Mesendoderm (in vitro differentiated cells): ENCODE measurements around the gene MBOAT7.

Source experiments
- DNase-seq: peaks from one replicate; pipeline ENCODE4 v3.0.0; 2013
- H2AK5ac ChIP-seq: 2 replicates; pipeline ENCODE4 v1.6.1; 2013; ENCODE audit warnings: low read length, inconsistent platforms
- H2BK120ac ChIP-seq: 2 replicates; pipeline ENCODE4 v1.6.1; 2013; ENCODE audit warnings: low read depth, mild to moderate bottlenecking, low read length, moderate library complexity, mixed read lengths
- H2BK15ac ChIP-seq: replicated peaks from 2 replicates; pipeline ENCODE4 v1.6.1; 2013; ENCODE audit warnings: low read depth, mild to moderate bottlenecking, moderate library complexity
- H2BK5ac ChIP-seq: 2 replicates; pipeline ENCODE4 v1.6.1; 2013; ENCODE audit warnings: low read length, inconsistent platforms
- H3K18ac ChIP-seq: 2 replicates; pipeline ENCODE4 v1.6.1; 2013; ENCODE audit warnings: mild to moderate bottlenecking, low read length, mixed read lengths
- H3K23ac ChIP-seq: one replicate; pipeline ENCODE4 v1.6.1; 2013; ENCODE audit warnings: low read length
- H3K27ac ChIP-seq: 2 replicates; pipeline ENCODE4 v1.5.1; 2013; ENCODE audit warnings: low read depth, mild to moderate bottlenecking, inconsistent platforms, low read length, moderate library complexity
- H3K27me3 ChIP-seq: 2 replicates; pipeline ENCODE4 v1.6.1; 2013; ENCODE audit warnings: low read length, control low read depth, mild to moderate bottlenecking, inconsistent platforms; ENCODE audit not compliant: insufficient read depth, poor library complexity
- H3K36me3 ChIP-seq: 2 replicates; pipeline ENCODE4 v1.6.1; 2013; ENCODE audit warnings: low read length, inconsistent platforms; ENCODE audit not compliant: control insufficient read depth, insufficient read depth
- H3K4ac ChIP-seq: one replicate; pipeline ENCODE4 v1.6.1; 2013; ENCODE audit warnings: low read depth, mild to moderate bottlenecking, low read length, moderate library complexity
- H3K4me1 ChIP-seq: 2 replicates; pipeline ENCODE4 v1.6.1; 2013; ENCODE audit warnings: low read depth, low read length, inconsistent platforms; ENCODE audit not compliant: control insufficient read depth
- H3K4me2 ChIP-seq: 2 replicates; pipeline ENCODE4 v1.6.1; 2013; ENCODE audit warnings: low read length
- H3K4me3 ChIP-seq: 2 replicates; pipeline ENCODE4 v1.5.1; 2013; ENCODE audit warnings: mild to moderate bottlenecking, low read length
- H3K56ac ChIP-seq: one replicate; pipeline ENCODE4 v1.6.1; 2013; ENCODE audit warnings: low read length
- H3K79me1 ChIP-seq: 2 replicates; pipeline ENCODE4 v1.6.1; 2013; ENCODE audit warnings: low read length, inconsistent platforms
- H3K79me2 ChIP-seq: 2 replicates; pipeline ENCODE4 v1.6.1; 2013; ENCODE audit warnings: mild to moderate bottlenecking, low read length; ENCODE audit not compliant: control insufficient read depth, insufficient read depth
- H3K9ac ChIP-seq: 2 replicates; pipeline ENCODE4 v1.6.1; 2013; ENCODE audit warnings: low read length, inconsistent platforms
- H4K5ac ChIP-seq: one replicate; pipeline ENCODE4 v1.6.1; 2013; ENCODE audit warnings: low read length
- H4K8ac ChIP-seq: one replicate; pipeline ENCODE4 v1.6.1; 2013; ENCODE audit warnings: low read depth, mild to moderate bottlenecking, control low read depth, low read length, moderate library complexity
- WGBS: extraction: QIAGEN DNeasy Blood & Tissue Kit; methylation state at CpG from one replicate; pipeline ENCODE4 v1.1.7; 2013; ENCODE audit warnings: low lambda C conversion rate, missing lambda C conversion rate; ENCODE audit not compliant: insufficient coverage; ENCODE audit errors: extremely low coverage; 5-methylcytosine and 5-hydroxymethylcytosine counted together

The MBOAT7 gene

GRCh38 chr19:54162241-54162805 lies 27.1 kb downstream of the MBOAT7 start:
- Histone ChIP-seq H4K8ac (no peak overlapping the region), H3K4me3 (no peak overlapping the region), H2BK15ac (no peak overlapping the region), H3K9ac (no peak overlapping the region), H3K36me3 (no peaks in the 10 kb centered on the region), H3K79me1 (peaks cover 2% of the 10 kb centered on the region), H2BK5ac (no peak overlapping the region), H3K4me1 (peaks cover 3% of the 10 kb centered on the region), H3K18ac (no peak overlapping the region), H3K23ac (no peak overlapping the region), H4K5ac (no peak overlapping the region), H3K27ac (no peak overlapping the region), H3K27me3 (no peaks in the 10 kb centered on the region), H3K56ac (no peak overlapping the region), H3K4ac (no peak overlapping the region), H3K4me2 (peak overlapping the region; percentile 88), H2BK120ac (no peak overlapping the region), H2AK5ac (no peak overlapping the region), H3K79me2 (no peaks in the 10 kb centered on the region)
- no CpG with 5 or more reads among the region's 35 CpGs for WGBS
- DNase-seq = peak; percentile 85

DNA sequence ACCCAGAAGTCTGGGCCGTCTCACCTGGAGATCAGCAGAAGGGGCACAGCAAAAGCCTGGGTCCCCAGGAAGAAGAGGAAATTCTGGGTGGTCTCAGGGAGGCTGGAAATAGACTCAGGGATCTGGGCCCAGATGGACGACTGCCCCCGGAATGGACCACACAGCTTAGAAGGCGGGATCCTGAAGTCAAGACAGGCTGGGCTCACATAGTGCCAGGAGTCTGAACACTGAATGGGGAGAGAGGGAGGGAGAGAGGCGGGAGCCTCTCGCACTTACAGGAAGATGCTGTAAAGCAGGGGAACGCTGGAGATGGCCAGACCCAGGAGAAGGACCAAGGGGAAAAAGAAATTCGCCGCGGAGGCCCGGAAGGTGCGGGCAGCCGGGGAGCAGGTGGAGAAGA lies 28.5 kb downstream of the MBOAT7 start:
- H3K9ac ChIP-seq = peak overlapping the region; percentile 94
- no peak overlapping the region for H3K4ac ChIP-seq
- H3K79me2 ChIP-seq = no peaks in the 10 kb centered on the region
- H4K5ac ChIP-seq = no peak overlapping the region
- no peak overlapping the region for H2BK120ac ChIP-seq
- no peak overlapping the region for H3K4me3 ChIP-seq
- no peak overlapping the region for H4K8ac ChIP-seq
- peak overlapping the region; percentile 96 for H3K56ac ChIP-seq
- peaks cover 2% of the 10 kb centered on the region for H3K79me1 ChIP-seq
- H2AK5ac ChIP-seq = no peak overlapping the region
- H3K4me2 ChIP-seq = peak overlapping the region; percentile 97
- no peaks in the 10 kb centered on the region for H3K27me3 ChIP-seq
- no peak overlapping the region for H3K23ac ChIP-seq
- no peak overlapping the region for H2BK15ac ChIP-seq
- peaks cover 4% of the 10 kb centered on the region for H3K36me3 ChIP-seq
- WGBS = no CpG with 5 or more reads among the region's 13 CpGs
- H3K4me1 ChIP-seq = peaks cover 3% of the 10 kb centered on the region
- DNase-seq = no peak
- no peak overlapping the region for H3K27ac ChIP-seq
- no peak overlapping the region for H2BK5ac ChIP-seq
- no peak overlapping the region for H3K18ac ChIP-seq

DNA sequence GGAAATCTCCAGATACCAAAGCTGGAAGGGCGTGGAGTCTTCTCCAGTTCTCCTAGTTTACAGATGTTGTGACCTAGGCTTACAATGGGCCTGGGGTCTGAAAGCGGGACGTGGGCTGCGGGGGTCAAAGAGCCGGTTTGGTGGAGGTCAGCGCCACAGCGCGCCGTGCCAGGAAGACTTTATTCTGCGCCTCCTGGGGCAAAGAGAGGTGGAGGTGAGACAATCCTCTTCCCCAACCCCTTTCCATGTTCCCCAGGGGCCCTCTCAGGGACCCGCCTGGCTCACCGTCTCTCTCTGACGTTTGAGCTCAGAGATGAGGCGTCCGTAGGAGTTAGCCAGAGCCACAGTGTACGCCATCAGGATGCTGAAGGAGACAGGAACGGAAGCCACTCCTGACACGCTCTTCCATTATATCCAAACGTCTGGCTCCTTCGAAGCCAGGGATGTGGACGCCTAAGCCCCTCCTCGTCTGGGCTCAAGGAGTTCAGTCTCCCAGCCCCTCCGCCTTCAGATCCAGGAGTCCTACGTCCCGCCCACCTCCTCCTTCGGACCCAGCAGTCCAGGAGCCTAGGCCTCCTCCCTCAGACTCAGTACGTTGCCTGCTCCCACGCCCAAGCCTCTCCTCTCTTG lies 29.1 kb downstream of the MBOAT7 start:
- Histone ChIP-seq H3K9ac (peak overlapping the region; percentile 94), H2BK5ac (no peak overlapping the region), H3K4me2 (peak overlapping the region; percentile 97), H4K8ac (no peak overlapping the region), H3K56ac (peak overlapping the region; percentile 96), H3K27me3 (no peaks in the 10 kb centered on the region), H4K5ac (no peak overlapping the region), H3K27ac (peak overlapping the region; percentile 61), H3K23ac (peak overlapping the region; percentile 17), H3K4me1 (peaks cover 3% of the 10 kb centered on the region), H3K4me3 (peak overlapping the region; percentile 86), H2BK15ac (no peak overlapping the region), H3K4ac (no peak overlapping the region), H3K18ac (peak overlapping the region; percentile 13), H3K36me3 (peaks cover 6% of the 10 kb centered on the region), H3K79me2 (no peaks in the 10 kb centered on the region), H3K79me1 (peaks cover 2% of the 10 kb centered on the region), H2AK5ac (no peak overlapping the region), H2BK120ac (no peak overlapping the region)
- DNase-seq = peak; percentile 53
- WGBS = no CpG with 5 or more reads among the region's 28 CpGs

DNA sequence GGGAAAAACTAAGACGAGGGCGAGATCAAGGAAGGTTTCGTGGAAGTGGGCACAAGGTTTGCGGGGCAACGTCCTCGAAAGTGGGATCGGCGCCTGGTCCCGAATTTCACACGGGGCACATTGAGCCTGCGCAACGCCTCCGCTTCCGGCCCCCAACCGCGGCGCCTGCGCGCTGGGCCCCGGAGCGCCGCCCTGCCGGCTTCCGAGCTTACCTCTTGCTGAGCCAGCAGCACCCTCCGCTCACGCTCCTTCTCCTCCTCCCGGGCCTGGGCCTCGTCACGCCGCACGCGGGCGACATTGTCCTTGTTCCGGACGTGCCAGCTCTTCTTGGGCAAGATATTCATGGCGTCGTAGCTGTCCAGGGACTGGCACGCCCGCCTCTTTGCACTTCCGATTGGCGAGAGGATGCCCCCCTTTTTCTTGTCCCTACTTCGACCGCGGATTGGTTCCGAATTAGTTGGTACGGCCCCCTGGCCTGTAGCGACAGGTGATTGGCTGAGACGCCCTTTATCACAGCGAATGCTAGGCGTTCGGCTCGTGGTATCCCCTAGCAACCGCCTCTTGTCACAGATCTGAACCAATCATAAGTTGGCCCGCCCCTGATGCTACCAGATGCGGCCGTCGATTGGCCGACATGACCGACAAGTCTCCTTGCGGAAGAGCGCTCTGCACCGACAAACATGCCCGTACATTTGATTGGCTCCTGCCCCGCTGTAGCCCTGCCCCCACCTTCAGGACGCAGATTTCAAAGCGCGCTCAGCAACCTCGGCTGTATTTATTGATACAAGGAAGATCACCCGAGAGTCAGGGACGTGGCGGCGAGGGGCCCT lies 29.8 kb downstream of the MBOAT7 start, which contains the start of gene LENG1:
TSS of gene LENG1 (minus strand) at position 370 of the 830 bp plus-strand sequence. CDS start at position 344, 26 bp downstream.
- Histone ChIP-seq H3K4me3 (peak within 1 kb of the TSS; percentile 87), H3K4me2 (peak within 1 kb of the TSS; percentile 97), H3K79me1 (peaks cover 2% of the 10 kb centered on the region), H3K56ac (peak within 1 kb of the TSS; percentile 99), H3K18ac (peak within 1 kb of the TSS; percentile 13), H3K9ac (peak within 1 kb of the TSS; percentile 94), H4K8ac (no peak within 1 kb of the TSS), H3K4ac (no peak within 1 kb of the TSS), H2BK5ac (peak within 1 kb of the TSS; percentile 98), H3K36me3 (peaks cover 11% of the 10 kb centered on the region), H3K4me1 (peaks cover 3% of the 10 kb centered on the region), H2BK120ac (no peak within 1 kb of the TSS), H2BK15ac (no peak within 1 kb of the TSS), H3K79me2 (no peaks in the 10 kb centered on the region), H3K27me3 (no peaks in the 10 kb centered on the region), H3K27ac (peak within 1 kb of the TSS; percentile 84), H4K5ac (no peak within 1 kb of the TSS), H3K23ac (peak within 1 kb of the TSS; percentile 17), H2AK5ac (no peak within 1 kb of the TSS)
- no CpG with 5 or more reads among the region's 72 CpGs for WGBS
- DNase-seq = peak; percentile 100

DNA sequence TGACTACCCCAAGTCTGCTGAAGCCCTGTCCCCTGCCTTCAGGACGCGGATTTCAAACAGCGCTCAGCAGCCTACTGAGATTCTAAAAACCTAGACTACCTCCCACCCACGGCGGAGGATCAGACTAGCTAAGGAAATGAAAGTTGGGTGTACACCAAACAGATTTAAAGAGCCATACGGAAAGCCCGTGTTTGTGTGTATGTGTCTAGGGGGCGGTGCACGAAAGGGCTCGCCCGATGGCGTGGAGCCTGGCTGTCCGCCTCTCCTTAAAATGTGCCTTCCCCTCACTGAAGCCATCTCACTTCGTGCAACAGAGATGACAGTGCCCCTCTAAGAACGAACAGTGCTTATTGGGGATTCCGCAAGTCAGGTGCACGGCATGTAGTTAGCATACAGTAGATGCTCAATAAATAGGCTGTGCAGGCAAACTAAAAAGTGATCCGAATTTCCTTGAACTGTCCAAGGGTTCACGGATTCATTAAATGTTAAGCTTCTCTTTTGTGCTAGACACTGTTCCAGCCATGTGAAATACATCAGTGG lies 30.5 kb downstream of the MBOAT7 start:
- Histone ChIP-seq H3K18ac (no peak overlapping the region), H3K27ac (no peak overlapping the region)

More for the DNA sequence above, 30.5 kb downstream of the MBOAT7 start:
- Histone ChIP-seq H2BK120ac (no peak overlapping the region), H3K23ac (no peak overlapping the region), H3K27me3 (no peaks in the 10 kb centered on the region), H4K8ac (no peak overlapping the region), H3K36me3 (peaks cover 13% of the 10 kb centered on the region), H3K4me1 (no peaks in the 10 kb centered on the region), H3K79me1 (peaks cover 2% of the 10 kb centered on the region), H4K5ac (no peak overlapping the region), H2BK15ac (no peak overlapping the region), H2BK5ac (no peak overlapping the region), H3K4me2 (peak overlapping the region; percentile 59), H3K4ac (no peak overlapping the region), H3K9ac (peak overlapping the region; percentile 90), H3K56ac (peak overlapping the region; percentile 99), H2AK5ac (no peak overlapping the region), H3K79me2 (no peaks in the 10 kb centered on the region), H3K4me3 (peak overlapping the region; percentile 87)
- WGBS = no CpG with 5 or more reads among the region's 19 CpGs
- DNase-seq = no peak
